Measurements from ENCODE around the gene EIF2S1. TPM values are rescaled to one million over a fixed set of nuclear protein-coding genes. Genes with fewer than 3 reads are reported as not detected.

Gene EIF2S1
- polyA plus RNA-seq, 4 donors, result 82.5 to 111 (median 94.3) TPM

GRCh38 chr14:67429510-67430205, 69.5 kb downstream of the EIF2S1 start:
- no peak for DNase-seq (ENCODE audit: low read depth in 4 of 4, low spot score in 3 of 4)

- DNase-seq (ENCODE audit: low read depth in 4 of 4, low spot score in 3 of 4), result no peak
Observed at GRCh38 chr14:67432050-67432564, 72.0 kb downstream of the EIF2S1 start.

GRCh38 chr14:67435603-67436002, 75.5 kb downstream of the EIF2S1 start:
- no peak for DNase-seq (ENCODE audit: low read depth in 4 of 4, low spot score in 3 of 4)

Other genes with a start within 250 kb of the EIF2S1 start
- 1 to 10 TPM in 1 of 4 donors, under 1 TPM in 3; 0.29 to 1.2 (median 0.85) TPM for gene GARIN2, start 170.9 kb upstream of the EIF2S1 start, polyA plus RNA-seq (ENCODE audit: insufficient read length in 4 of 4)
- gene PALS1, start 118.9 kb upstream of the EIF2S1 start, polyA plus RNA-seq (ENCODE audit: insufficient read length in 4 of 4), result 100 to 1,000 TPM in 3 of 4 donors, 10 to 100 TPM in 1; 21.0 to 141 (median 121) TPM
- gene ATP6V1D, start 524 bp upstream of the EIF2S1 start, polyA plus RNA-seq (ENCODE audit: insufficient read length in 4 of 4), result 100 to 1,000 TPM in 3 of 4 donors, 10 to 100 TPM in 1; 94.4 to 164 (median 140) TPM
- 1 to 10 TPM; 1.4 to 3.2 (median 2.1) TPM for gene PLEK2, start 51.8 kb downstream of the EIF2S1 start, polyA plus RNA-seq (ENCODE audit: insufficient read length in 4 of 4)
- 1 to 10 TPM in 3 of 4 donors, under 1 TPM in 1; 0.68 to 3.3 (median 2.5) TPM for gene TMEM229B, start 128.4 kb downstream of the EIF2S1 start, polyA plus RNA-seq (ENCODE audit: insufficient read length in 4 of 4)
- gene PLEKHH1, start 173.0 kb downstream of the EIF2S1 start, polyA plus RNA-seq (ENCODE audit: insufficient read length in 4 of 4), result 10 to 100 TPM in 3 of 4 donors, 1 to 10 TPM in 1; 6.7 to 81.2 (median 45.4) TPM
- gene PIGH, start 239.9 kb downstream of the EIF2S1 start, polyA plus RNA-seq (ENCODE audit: insufficient read length in 4 of 4), result 10 to 100 TPM; 26.2 to 44.3 (median 38.7) TPM